Stimulated activated CD8-positive, alpha-beta memory T cell treated with anti-CD3 and anti-CD28 coated beads, Interleukin-15, amount 100 ng/mL, for 48 hours (primary cell): ENCODE data around the gene CAT.

ENCODE experiments used
- DNase-seq, 2 donors: peaks; one replicate each; pipeline ENCODE4 v3.0.0-alpha.2; 2020; ENCODE audit warnings: low read depth in 2 of 2

The CAT gene

GRCh38 chr11:34495724-34496377 lies 57.1 kb downstream of the CAT start:
- no peak for DNase-seq

GRCh38 chr11:34499719-34500500 lies 61.2 kb downstream of the CAT start:
- no peak for DNase-seq

- DNase-seq, result no peak
Observed at GRCh38 chr11:34501500-34501899, 62.8 kb downstream of the CAT start.

GRCh38 chr11:34501949-34502348 lies 63.2 kb downstream of the CAT start:
- DNase-seq, result no peak

- DNase-seq, result no peak
Observed at GRCh38 chr11:34502949-34503348, 64.2 kb downstream of the CAT start.

- no peak for DNase-seq
Observed at GRCh38 chr11:34505874-34506273, 67.1 kb downstream of the CAT start.

- DNase-seq, result no peak
Observed at GRCh38 chr11:34507156-34507555, 68.4 kb downstream of the CAT start.

GRCh38 chr11:34507610-34508009 lies 68.9 kb downstream of the CAT start:
- DNase-seq, result no peak

GRCh38 chr11:34508524-34508923 lies 69.8 kb downstream of the CAT start:
- DNase-seq, result no peak

GRCh38 chr11:34509336-34509876 lies 70.7 kb downstream of the CAT start:
- no peak for DNase-seq

GRCh38 chr11:34510218-34510617 lies 71.5 kb downstream of the CAT start:
- no peak for DNase-seq

- DNase-seq, result no peak
Observed at GRCh38 chr11:34510673-34511072, 71.9 kb downstream of the CAT start.

GRCh38 chr11:34512840-34513681 lies 74.3 kb downstream of the CAT start:
- peak; percentile 16 to 23 for DNase-seq

GRCh38 chr11:34513682-34514449 lies 75.1 kb downstream of the CAT start, which contains the start of gene ELF5:
TSS of gene ELF5 (minus strand) at chr11:34513794. CDS start at chr11:34505749, 8,045 bp downstream.
- DNase-seq, result no peak

- no peak for DNase-seq
Observed at GRCh38 chr11:34514597-34514996, 75.9 kb downstream of the CAT start.

- DNase-seq, result no peak
Observed at GRCh38 chr11:34516247-34517040, 77.7 kb downstream of the CAT start.

GRCh38 chr11:34519595-34520235 lies 81.0 kb downstream of the CAT start:
- no peak for DNase-seq

GRCh38 chr11:34521265-34521664 lies 82.5 kb downstream of the CAT start:
- DNase-seq, result no peak
